Stomach (tissue), 4 donors: ENCODE results near the gene ZNF598.

Experiments used
- POLR2A ChIP-seq, 4 donors: fragments of 450-650 bp; IDR thresholded peaks; one replicate each; pipeline ENCODE4 v1.6.1; 2016; ENCODE audit warnings: antibody characterized with exemption in 4 of 4, control low read depth in 2 of 4, mild to moderate bottlenecking in 1 of 4, moderate library complexity in 1 of 4
- POLR2AphosphoS5 ChIP-seq, 3 donors: sonication (generic); formaldehyde crosslinking; IDR thresholded peaks; one replicate each; pipeline ENCODE4 v1.6.1; 2016; ENCODE audit warnings: antibody characterized with exemption in 3 of 3
- TF ChIP-seq, protein P1 (sequence below), 7 experiments: fragments of 450-650 bp in 4 of 7; fragments of 200-600 bp in 3 of 7; sonication (generic) in 3 of 7; IDR thresholded peaks; one replicate each; pipeline ENCODE4 v1.5.1; 2016 to 2019; ENCODE audit warnings: antibody characterized with exemption in 7 of 7, control low read depth in 2 of 7, mild to moderate bottlenecking in 1 of 7

DNA sequence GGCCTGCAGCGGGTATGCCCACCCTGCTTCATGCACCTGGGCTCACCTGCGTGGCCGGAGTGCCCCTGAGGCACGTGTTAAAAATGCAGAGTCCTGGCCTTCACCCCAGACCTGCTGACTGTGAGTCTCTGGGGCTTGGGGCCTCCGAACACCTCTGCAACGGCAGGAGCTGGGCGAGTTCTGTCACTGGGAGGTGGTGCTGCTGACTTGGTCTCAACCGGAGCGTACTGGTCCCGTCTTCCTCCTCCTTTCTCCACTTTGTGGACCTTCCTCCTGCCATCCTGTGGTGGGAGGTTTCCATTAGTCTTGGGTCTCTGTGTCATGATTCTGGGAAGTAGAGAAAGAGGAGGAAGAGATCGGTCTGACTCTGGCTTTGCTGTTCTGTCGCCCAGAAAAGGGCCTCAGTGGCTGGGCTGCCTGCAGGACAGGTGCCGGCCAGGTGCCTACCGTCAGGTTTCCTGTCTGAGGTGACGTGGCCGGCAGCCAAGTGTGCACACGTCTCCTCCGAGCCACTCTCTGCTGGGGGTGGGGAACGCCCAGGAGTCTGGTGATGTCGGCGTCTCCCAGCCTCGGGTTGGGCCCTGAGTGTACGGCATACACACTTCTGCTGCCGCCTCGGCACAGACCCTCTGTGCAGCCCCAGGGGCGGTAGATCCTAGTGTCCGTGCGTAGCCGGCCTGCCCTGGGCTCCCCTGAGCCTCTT, 45.1 kb upstream of the ZNF598 start:
- no peak for TF ChIP-seq POLR2A (IDR thresholded peaks at IDR 0.05)
- TF ChIP-seq, protein P1, sequence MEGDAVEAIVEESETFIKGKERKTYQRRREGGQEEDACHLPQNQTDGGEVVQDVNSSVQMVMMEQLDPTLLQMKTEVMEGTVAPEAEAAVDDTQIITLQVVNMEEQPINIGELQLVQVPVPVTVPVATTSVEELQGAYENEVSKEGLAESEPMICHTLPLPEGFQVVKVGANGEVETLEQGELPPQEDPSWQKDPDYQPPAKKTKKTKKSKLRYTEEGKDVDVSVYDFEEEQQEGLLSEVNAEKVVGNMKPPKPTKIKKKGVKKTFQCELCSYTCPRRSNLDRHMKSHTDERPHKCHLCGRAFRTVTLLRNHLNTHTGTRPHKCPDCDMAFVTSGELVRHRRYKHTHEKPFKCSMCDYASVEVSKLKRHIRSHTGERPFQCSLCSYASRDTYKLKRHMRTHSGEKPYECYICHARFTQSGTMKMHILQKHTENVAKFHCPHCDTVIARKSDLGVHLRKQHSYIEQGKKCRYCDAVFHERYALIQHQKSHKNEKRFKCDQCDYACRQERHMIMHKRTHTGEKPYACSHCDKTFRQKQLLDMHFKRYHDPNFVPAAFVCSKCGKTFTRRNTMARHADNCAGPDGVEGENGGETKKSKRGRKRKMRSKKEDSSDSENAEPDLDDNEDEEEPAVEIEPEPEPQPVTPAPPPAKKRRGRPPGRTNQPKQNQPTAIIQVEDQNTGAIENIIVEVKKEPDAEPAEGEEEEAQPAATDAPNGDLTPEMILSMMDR (IDR thresholded peaks at IDR 0.05) = no peak
- peak in 2 of 3 donors; percentile 33 to 52 for TF ChIP-seq POLR2AphosphoS5 (IDR thresholded peaks at IDR 0.05)
